RKO (cell line): Measurements from ENCODE around the gene BMPR1A.
"Not testable (repeated sequence)": the region's sequence is repeated elsewhere in the genome, so short reads cannot be mapped to it uniquely, and the experiment has no call there.

Experiments used
- DNase-seq: peaks from one replicate; pipeline ENCODE4 v3.0.0-alpha.2; 2016; ENCODE audit warnings: low spot score

Gene BMPR1A

GRCh38 chr10:86848747-86849146 is 92.3 kb downstream of the BMPR1A start:
- no peak for DNase-seq

GRCh38 chr10:86849181-86849894 is 92.9 kb downstream of the BMPR1A start:
- DNase-seq: no peak

GRCh38 chr10:86850481-86850880 is 94.1 kb downstream of the BMPR1A start:
- no peak for DNase-seq

- peak; percentile 53 for DNase-seq
Observed at GRCh38 chr10:86851328-86852207, 95.1 kb downstream of the BMPR1A start.

GRCh38 chr10:86853582-86853981 is 97.2 kb downstream of the BMPR1A start:
- not testable (repeated sequence) for DNase-seq

- DNase-seq: no peak
Observed at GRCh38 chr10:86855513-86855912, 99.1 kb downstream of the BMPR1A start.

- DNase-seq: no peak
Observed at GRCh38 chr10:86856156-86856555, 99.7 kb downstream of the BMPR1A start.

GRCh38 chr10:86857128-86857721 is 100.8 kb downstream of the BMPR1A start:
- peak; percentile 20 for DNase-seq

GRCh38 chr10:86858011-86858410 is 101.6 kb downstream of the BMPR1A start:
- DNase-seq: no peak

- no peak for DNase-seq
Observed at GRCh38 chr10:86861351-86861750, 104.9 kb downstream of the BMPR1A start.

- DNase-seq: no peak
Observed at GRCh38 chr10:86862373-86862772, 106.0 kb downstream of the BMPR1A start.

- no peak for DNase-seq
Observed at GRCh38 chr10:86862786-86863483, 106.5 kb downstream of the BMPR1A start.

GRCh38 chr10:86863484-86863842 is 107.0 kb downstream of the BMPR1A start:
- no peak for DNase-seq

GRCh38 chr10:86865011-86865811 is 108.8 kb downstream of the BMPR1A start:
- not testable (repeated sequence) for DNase-seq

- DNase-seq: no peak
Observed at GRCh38 chr10:86867149-86867548, 110.7 kb downstream of the BMPR1A start.

GRCh38 chr10:86868353-86868752 is 111.9 kb downstream of the BMPR1A start:
- no peak for DNase-seq

GRCh38 chr10:86870679-86871078 is 114.3 kb downstream of the BMPR1A start:
- no peak for DNase-seq

- DNase-seq: no peak
Observed at GRCh38 chr10:86871563-86872183, 115.3 kb downstream of the BMPR1A start.

- no peak for DNase-seq
Observed at GRCh38 chr10:86872757-86873156, 116.3 kb downstream of the BMPR1A start.

- DNase-seq: peak; percentile 43
Observed at GRCh38 chr10:86876748-86877147, 120.3 kb downstream of the BMPR1A start.
